Measurements from ENCODE around the gene STAB2. TPM values are rescaled to one million over a fixed set of nuclear protein-coding genes. Genes with fewer than 3 reads are reported as not detected.

The STAB2 gene
- polyA plus RNA-seq, 1 donor from 2014 or later, result not detected

DNA sequence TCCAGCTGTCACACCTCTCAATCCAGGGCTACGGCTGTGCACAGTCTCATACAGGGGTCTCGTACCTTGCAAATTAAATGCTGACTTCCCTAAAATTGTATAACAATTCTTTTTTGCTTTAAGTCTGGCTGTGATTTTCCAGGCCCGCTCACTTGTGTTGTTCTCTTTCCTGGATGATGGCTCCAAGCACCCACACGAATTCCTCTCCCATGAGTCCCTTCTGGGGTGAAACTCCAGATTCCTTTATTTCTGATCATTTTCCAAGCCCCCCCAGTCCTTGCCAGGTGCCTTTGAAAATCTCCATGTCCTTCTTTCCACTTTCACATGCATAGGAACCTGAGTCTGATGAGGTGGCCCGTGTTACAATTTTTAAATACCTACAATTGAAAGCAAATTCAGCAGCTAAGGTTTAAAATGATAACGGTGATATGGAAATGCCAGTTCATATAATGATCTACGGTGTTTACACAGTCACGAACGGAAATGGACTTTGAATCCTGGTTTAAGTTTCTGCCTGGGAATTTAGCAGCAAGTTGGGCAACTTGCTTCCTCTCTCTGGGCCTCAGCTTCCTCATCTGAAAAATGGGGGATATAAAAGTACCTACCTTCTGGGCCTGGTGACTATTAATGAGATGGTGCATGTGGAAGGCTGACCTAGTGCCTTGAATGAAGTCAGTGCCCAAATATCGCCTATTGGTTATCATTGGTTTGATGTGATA is 85.5 kb downstream of the STAB2 start:
- Histone ChIP-seq H2AFZ (ENCODE audit: low read depth, low read length) (no peak overlapping the region), H3K9me2 (ENCODE audit: insufficient read depth, low read length) (no peaks in the 10 kb centered on the region), H3K9ac (ENCODE audit: low read length) (no peak overlapping the region), H3F3A (ENCODE audit: insufficient read depth, low read length, poor library complexity, severe bottlenecking) (no peaks in the 10 kb centered on the region), H3K27me3 (ENCODE audit: insufficient read depth, low read depth, low read length) (no peaks in the 10 kb centered on the region), H3K4me3 (ENCODE audit: low read length) (no peak overlapping the region), H3K79me2 (replicated peaks; ENCODE audit: insufficient read depth, low read length) (no peaks in the 10 kb centered on the region), H3K4me2 (ENCODE audit: low read length) (no peak overlapping the region), H4K20me1 (ENCODE audit: insufficient read depth) (no peaks in the 10 kb centered on the region), H3K9me3 (ENCODE audit: low read length) (no peaks in the 10 kb centered on the region), H3K27ac (ENCODE audit: low read length) (no peak overlapping the region), H3K36me3 (ENCODE audit: insufficient read depth, low read length) (no peaks in the 10 kb centered on the region)
- TF ChIP-seq EZH2 (IDR thresholded peaks at IDR 0.05; ENCODE audit: borderline replicate concordance, insufficient read depth, low read length, poor library complexity, severe bottlenecking), result no peak
- no peak for TF ChIP-seq TAF1 (IDR thresholded peaks at IDR 0.05; ENCODE audit: low read depth)
- no peak for TF ChIP-seq POLR2AphosphoS5 (IDR thresholded peaks at IDR 0.05)
- no peak for TF ChIP-seq RAD21 (conservative IDR thresholded peaks at IDR 0.05)
- no peak for TF ChIP-seq SMC3 (conservative IDR thresholded peaks at IDR 0.05; ENCODE audit: poor library complexity)
- no peak for TF ChIP-seq EP300 (conservative IDR thresholded peaks at IDR 0.05; ENCODE audit: poor library complexity, severe bottlenecking)
- TF ChIP-seq MXI1 (conservative IDR thresholded peaks at IDR 0.05; ENCODE audit: poor library complexity, severe bottlenecking), result no peak
- TF ChIP-seq, protein P1, sequence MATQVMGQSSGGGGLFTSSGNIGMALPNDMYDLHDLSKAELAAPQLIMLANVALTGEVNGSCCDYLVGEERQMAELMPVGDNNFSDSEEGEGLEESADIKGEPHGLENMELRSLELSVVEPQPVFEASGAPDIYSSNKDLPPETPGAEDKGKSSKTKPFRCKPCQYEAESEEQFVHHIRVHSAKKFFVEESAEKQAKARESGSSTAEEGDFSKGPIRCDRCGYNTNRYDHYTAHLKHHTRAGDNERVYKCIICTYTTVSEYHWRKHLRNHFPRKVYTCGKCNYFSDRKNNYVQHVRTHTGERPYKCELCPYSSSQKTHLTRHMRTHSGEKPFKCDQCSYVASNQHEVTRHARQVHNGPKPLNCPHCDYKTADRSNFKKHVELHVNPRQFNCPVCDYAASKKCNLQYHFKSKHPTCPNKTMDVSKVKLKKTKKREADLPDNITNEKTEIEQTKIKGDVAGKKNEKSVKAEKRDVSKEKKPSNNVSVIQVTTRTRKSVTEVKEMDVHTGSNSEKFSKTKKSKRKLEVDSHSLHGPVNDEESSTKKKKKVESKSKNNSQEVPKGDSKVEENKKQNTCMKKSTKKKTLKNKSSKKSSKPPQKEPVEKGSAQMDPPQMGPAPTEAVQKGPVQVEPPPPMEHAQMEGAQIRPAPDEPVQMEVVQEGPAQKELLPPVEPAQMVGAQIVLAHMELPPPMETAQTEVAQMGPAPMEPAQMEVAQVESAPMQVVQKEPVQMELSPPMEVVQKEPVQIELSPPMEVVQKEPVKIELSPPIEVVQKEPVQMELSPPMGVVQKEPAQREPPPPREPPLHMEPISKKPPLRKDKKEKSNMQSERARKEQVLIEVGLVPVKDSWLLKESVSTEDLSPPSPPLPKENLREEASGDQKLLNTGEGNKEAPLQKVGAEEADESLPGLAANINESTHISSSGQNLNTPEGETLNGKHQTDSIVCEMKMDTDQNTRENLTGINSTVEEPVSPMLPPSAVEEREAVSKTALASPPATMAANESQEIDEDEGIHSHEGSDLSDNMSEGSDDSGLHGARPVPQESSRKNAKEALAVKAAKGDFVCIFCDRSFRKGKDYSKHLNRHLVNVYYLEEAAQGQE (IDR thresholded peaks at IDR 0.05; ENCODE audit: borderline replicate concordance), result no peak
- TF ChIP-seq, protein P2, sequence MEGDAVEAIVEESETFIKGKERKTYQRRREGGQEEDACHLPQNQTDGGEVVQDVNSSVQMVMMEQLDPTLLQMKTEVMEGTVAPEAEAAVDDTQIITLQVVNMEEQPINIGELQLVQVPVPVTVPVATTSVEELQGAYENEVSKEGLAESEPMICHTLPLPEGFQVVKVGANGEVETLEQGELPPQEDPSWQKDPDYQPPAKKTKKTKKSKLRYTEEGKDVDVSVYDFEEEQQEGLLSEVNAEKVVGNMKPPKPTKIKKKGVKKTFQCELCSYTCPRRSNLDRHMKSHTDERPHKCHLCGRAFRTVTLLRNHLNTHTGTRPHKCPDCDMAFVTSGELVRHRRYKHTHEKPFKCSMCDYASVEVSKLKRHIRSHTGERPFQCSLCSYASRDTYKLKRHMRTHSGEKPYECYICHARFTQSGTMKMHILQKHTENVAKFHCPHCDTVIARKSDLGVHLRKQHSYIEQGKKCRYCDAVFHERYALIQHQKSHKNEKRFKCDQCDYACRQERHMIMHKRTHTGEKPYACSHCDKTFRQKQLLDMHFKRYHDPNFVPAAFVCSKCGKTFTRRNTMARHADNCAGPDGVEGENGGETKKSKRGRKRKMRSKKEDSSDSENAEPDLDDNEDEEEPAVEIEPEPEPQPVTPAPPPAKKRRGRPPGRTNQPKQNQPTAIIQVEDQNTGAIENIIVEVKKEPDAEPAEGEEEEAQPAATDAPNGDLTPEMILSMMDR (IDR thresholded peaks at IDR 0.05; ENCODE audit: poor library complexity, severe bottlenecking), result no peak

DNA sequence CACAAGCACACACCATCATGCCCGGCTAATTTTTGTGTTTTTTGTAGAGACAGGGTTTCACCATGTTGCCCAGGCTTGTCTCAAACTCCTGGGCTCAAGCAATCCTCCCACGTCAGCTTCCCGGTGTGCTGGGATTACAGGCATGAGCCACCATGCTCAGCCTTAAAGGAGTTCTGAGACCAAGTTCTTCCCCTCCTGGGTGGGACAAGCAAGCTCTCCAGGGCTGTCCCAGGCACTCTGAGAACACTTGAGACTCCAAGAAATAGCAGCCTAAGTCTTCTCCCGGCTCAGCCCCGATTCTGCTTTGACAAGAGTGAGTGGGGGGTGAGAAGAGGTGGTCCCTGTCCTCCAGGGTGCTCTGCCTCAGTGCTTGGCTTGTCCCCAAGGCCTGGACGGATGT is 86.4 kb downstream of the STAB2 start:
- no peak for TF ChIP-seq EP300 (conservative IDR thresholded peaks at IDR 0.05; ENCODE audit: poor library complexity, severe bottlenecking)
- no peak for TF ChIP-seq MXI1 (conservative IDR thresholded peaks at IDR 0.05; ENCODE audit: poor library complexity, severe bottlenecking)
- no peak for TF ChIP-seq TAF1 (IDR thresholded peaks at IDR 0.05; ENCODE audit: low read depth)
- Histone ChIP-seq H3K9ac (ENCODE audit: low read length) (no peak overlapping the region), H2AFZ (ENCODE audit: low read depth, low read length) (no peak overlapping the region), H3K27ac (ENCODE audit: low read length) (no peak overlapping the region), H3K36me3 (ENCODE audit: insufficient read depth, low read length) (no peaks in the 10 kb centered on the region), H3K79me2 (replicated peaks; ENCODE audit: insufficient read depth, low read length) (no peaks in the 10 kb centered on the region), H3K9me2 (ENCODE audit: insufficient read depth, low read length) (no peaks in the 10 kb centered on the region), H3F3A (ENCODE audit: insufficient read depth, low read length, poor library complexity, severe bottlenecking) (no peaks in the 10 kb centered on the region), H3K4me2 (ENCODE audit: low read length) (no peak overlapping the region), H3K4me3 (ENCODE audit: low read length) (no peak overlapping the region), H3K27me3 (ENCODE audit: insufficient read depth, low read depth, low read length) (no peaks in the 10 kb centered on the region), H3K9me3 (ENCODE audit: low read length) (no peaks in the 10 kb centered on the region), H4K20me1 (ENCODE audit: insufficient read depth) (no peaks in the 10 kb centered on the region)

Measured in neural cell (in vitro differentiated cells).